Aorta (tissue), 5 donors: ENCODE measurements around the gene NPEPL1. TPM values are rescaled to one million over a fixed set of nuclear protein-coding genes. Genes with fewer than 3 reads are reported as not detected.

Source experiments
- ATAC-seq: fragments of 200-7000 bp; cut with Tn5 transposase; one replicate; pipeline ENCODE4 v1.9.1; 2022; ENCODE audit warnings: moderate library complexity; ENCODE audit not compliant: low FRiP score
- DNase-seq, 2 donors: peaks; one replicate each; pipeline ENCODE4 v3.0.0-alpha.2; 2020
- H3K27ac ChIP-seq, 2 donors: one replicate each; pipeline ENCODE4 v1.5.1; 2013; ENCODE audit warnings: low read length in 2 of 2, mild to moderate bottlenecking in 2 of 2, moderate library complexity in 2 of 2, control low read depth in 1 of 2, inconsistent platforms in 1 of 2, low read depth in 1 of 2
- H3K27me3 ChIP-seq, 2 donors: one replicate each; pipeline ENCODE4 v1.6.1; 2013; ENCODE audit warnings: control low read depth in 1 of 2, low read length in 1 of 2, mild to moderate bottlenecking in 1 of 2, moderate library complexity in 1 of 2; ENCODE audit not compliant: insufficient read depth in 2 of 2, control insufficient read depth in 1 of 2
- H3K36me3 ChIP-seq, 2 donors: one replicate each; pipeline ENCODE4 v1.6.1; 2013; ENCODE audit warnings: control low read depth in 1 of 2, low read length in 1 of 2, mild to moderate bottlenecking in 1 of 2; ENCODE audit not compliant: insufficient read depth in 2 of 2, control insufficient read depth in 1 of 2
- H3K4me1 ChIP-seq, 2 donors: one replicate each; pipeline ENCODE4 v1.6.1; 2013; ENCODE audit warnings: low read length in 2 of 2, control low read depth in 1 of 2, mild to moderate bottlenecking in 1 of 2, moderate library complexity in 1 of 2; ENCODE audit not compliant: insufficient read depth in 2 of 2, control insufficient read depth in 1 of 2
- H3K4me3 ChIP-seq, 2 donors: one replicate each; pipeline ENCODE4 v1.5.1; 2013; ENCODE audit warnings: low read length in 2 of 2, control low read depth in 1 of 2, mild to moderate bottlenecking in 1 of 2
- H3K9me3 ChIP-seq: one replicate; pipeline ENCODE4 v1.6.1; 2013; ENCODE audit warnings: mild to moderate bottlenecking, low read length; ENCODE audit not compliant: control insufficient read depth
- WGBS, 2 donors: extraction: QIAGEN DNeasy Blood & Tissue Kit; methylation state at CpG; one replicate each; pipeline ENCODE4 v1.1.7; 2013; 5-methylcytosine and 5-hydroxymethylcytosine counted together
- intact Hi-C, 2 donors: fragments of 100-400 bp; cut with DNase I; formaldehyde crosslinking; loops; one replicate each; pipeline versions ENCODE4 v1.14.2 to v1.15.0; 2022
- polyA plus RNA-seq, 2 donors: library from polyadenylated mRNA; stranded (reverse); fragments of 200-250 nt; gene quantifications; one replicate each; pipeline ENCODE4 v1.2.3, GENCODE V29; 2013
- total RNA-seq, 2 donors: library from RNA; stranded (reverse); fragmentation: NEBNext Ultra II Directional; extraction: Animal tissue kit (Norgen Biotek cat#: 25700); gene quantifications; one replicate each; pipeline ENCODE4 v1.2.1, GENCODE V29; 2021
- donor health status: healthy with polysubstance abuse.
- donor health status: Bipolar disorder and iron deficiency.
- donor health status: DM: no; HTN: no; CAD: no.
- donor health status: DM: no; HTN: no; CAD: no.
- donor health status: DM: yes; HTN: yes; CAD: no.

Gene NPEPL1
- total and polyA plus RNA-seq, 4 donors, result 14.7 to 92.8 (median 37.6) TPM

DNA sequence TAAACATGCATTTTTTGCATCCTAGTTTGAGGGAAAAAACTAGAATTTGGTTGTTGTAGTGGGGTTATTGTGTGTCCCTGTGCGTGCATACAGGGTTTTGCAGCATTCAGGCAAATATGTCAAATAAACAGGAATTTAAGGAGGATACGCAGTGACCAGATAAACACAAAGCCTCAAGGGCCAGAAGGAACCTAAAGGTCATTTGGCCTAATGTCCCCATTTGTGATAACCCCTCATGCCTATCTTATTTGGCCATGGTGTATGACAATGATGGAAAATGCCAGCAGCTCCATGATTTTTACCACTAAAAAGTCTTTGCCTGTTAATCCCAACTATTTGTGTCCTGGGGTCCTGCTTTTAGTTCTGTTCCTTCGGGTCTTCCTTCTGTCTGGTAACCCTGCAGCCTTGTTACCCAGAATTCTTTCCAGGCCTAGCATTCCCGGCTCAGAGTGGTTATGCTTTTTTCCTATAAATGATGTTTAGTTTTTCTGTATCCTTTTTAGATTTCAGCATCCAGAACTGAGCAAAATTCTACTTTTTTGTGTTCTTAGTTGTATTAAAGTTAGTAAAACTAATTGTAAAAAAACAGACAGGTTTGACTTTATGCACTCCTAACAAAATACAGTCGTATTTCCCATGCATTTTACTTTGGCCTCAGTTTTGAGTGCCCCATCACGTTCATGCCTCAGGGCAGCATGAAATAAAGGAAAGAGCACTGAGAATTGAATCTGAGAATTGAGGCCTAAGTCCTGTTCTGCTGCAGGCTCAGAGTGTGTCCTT lies 37.1 kb upstream of the NPEPL1 start:
- Histone ChIP-seq H3K27me3 (no peaks in the 10 kb centered on the region), H3K4me1 (peaks cover 3 to 4% of the 10 kb centered on the region in 2 donors), H3K36me3 (no peaks in the 10 kb centered on the region), H3K9me3 (no peaks in the 10 kb centered on the region), H3K4me3 (no peak overlapping the region), H3K27ac (no peak overlapping the region)
- intact Hi-C loops, result loop anchor here in 1 of 2 donors (5.0 to 10.0 kb wide), 4 partner anchors 37 to 351 kb away; partner anchors contain the start of genes APCDD1L, NPEPL1, RAB22A and VAPB
- ATAC-seq, result no peak
- no peak for DNase-seq
- WGBS, 2 donors, result 54 to 59% methylated on average over 6 of the region's 6 CpGs

GRCh38 chr20:58656831-58657230 lies 35.8 kb upstream of the NPEPL1 start:
- WGBS, 2 donors, result 29 to 36% methylated on average over 2 of the region's 2 CpGs
- Histone ChIP-seq H3K9me3 (no peaks in the 10 kb centered on the region), H3K27me3 (no peaks in the 10 kb centered on the region), H3K4me3 (no peak overlapping the region), H3K4me1 (peaks cover 3 to 4% of the 10 kb centered on the region in 2 donors), H3K36me3 (peaks cover 0 to 4% of the 10 kb centered on the region in 2 donors), H3K27ac (no peak overlapping the region)
- intact Hi-C loops, result loop anchor here in 1 of 2 donors (5.0 to 10.0 kb wide), 4 partner anchors 35 to 352 kb away; partner anchors contain the start of genes APCDD1L, NPEPL1, RAB22A and VAPB
- ATAC-seq (no peak), DNase-seq (no peak)

- H3K27ac ChIP-seq, result no peak overlapping the region
- ATAC-seq (no peak), DNase-seq (no peak)
- 43 to 47% methylated on average over 2 of the region's 2 CpGs for WGBS, 2 donors
- H3K9me3 ChIP-seq, result no peaks in the 10 kb centered on the region
- H3K4me1 ChIP-seq, result peaks cover 3 to 4% of the 10 kb centered on the region in 2 donors
- intact Hi-C loops, result loop anchor here in 1 of 2 donors (5.0 to 10.0 kb wide), 4 partner anchors 35 to 352 kb away; partner anchors contain the start of genes APCDD1L, NPEPL1, RAB22A and VAPB
- peaks cover 0 to 4% of the 10 kb centered on the region in 2 donors for H3K36me3 ChIP-seq
- H3K27me3 ChIP-seq, result no peaks in the 10 kb centered on the region
- H3K4me3 ChIP-seq, result no peak overlapping the region
Measured at GRCh38 chr20:58657262-58657661, 35.3 kb upstream of the NPEPL1 start.

GRCh38 chr20:58657986-58658385 lies 34.6 kb upstream of the NPEPL1 start:
- DNase-seq (no peak), ATAC-seq (no peak)
- peaks cover 0 to 4% of the 10 kb centered on the region in 2 donors for H3K36me3 ChIP-seq
- H3K9me3 ChIP-seq, result no peaks in the 10 kb centered on the region
- H3K4me1 ChIP-seq, result peaks cover 3 to 4% of the 10 kb centered on the region in 2 donors
- H3K27ac ChIP-seq, result no peak overlapping the region
- WGBS, 2 donors, result 57 to 58% methylated on average over 4 of the region's 4 CpGs
- H3K4me3 ChIP-seq, result no peak overlapping the region
- intact Hi-C loops, result loop anchor here in 1 of 2 donors (5.0 to 10.0 kb wide), 4 partner anchors 34 to 353 kb away; partner anchors contain the start of genes APCDD1L, NPEPL1, RAB22A and VAPB
- H3K27me3 ChIP-seq, result no peaks in the 10 kb centered on the region

DNA sequence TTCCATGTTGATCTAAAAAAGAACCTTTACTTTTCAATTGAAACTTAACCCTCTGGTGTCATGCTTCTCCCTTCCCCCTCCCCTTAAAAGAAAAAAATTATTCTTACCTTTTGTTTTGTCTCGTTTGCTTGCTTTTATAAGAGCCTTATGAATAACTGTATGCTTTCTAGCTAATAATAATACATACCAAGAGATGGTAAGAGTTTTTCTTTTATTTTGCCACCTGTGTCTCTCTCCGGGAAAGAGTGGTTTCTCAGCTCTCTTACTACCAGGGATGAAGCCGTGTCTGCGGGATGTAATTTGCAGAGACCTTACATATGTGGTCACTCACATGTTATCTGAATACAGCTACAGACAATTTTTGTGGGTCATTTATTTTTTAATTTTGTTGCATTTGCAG lies 33.8 kb upstream of the NPEPL1 start:
- Histone ChIP-seq H3K4me1 (peaks cover 3 to 4% of the 10 kb centered on the region in 2 donors), H3K27ac (no peak overlapping the region), H3K36me3 (peaks cover under 1 to 4% of the 10 kb centered on the region in 2 donors), H3K4me3 (no peak overlapping the region), H3K9me3 (no peaks in the 10 kb centered on the region), H3K27me3 (no peaks in the 10 kb centered on the region)
- WGBS, 2 donors, result 73% methylated on average over 4 of the region's 4 CpGs
- DNase-seq (no peak), ATAC-seq (no peak)
- intact Hi-C loops, result loop anchor here in 1 of 2 donors (5.0 to 10.0 kb wide), 4 partner anchors 34 to 354 kb away; partner anchors contain the start of genes APCDD1L, NPEPL1, RAB22A and VAPB

DNA sequence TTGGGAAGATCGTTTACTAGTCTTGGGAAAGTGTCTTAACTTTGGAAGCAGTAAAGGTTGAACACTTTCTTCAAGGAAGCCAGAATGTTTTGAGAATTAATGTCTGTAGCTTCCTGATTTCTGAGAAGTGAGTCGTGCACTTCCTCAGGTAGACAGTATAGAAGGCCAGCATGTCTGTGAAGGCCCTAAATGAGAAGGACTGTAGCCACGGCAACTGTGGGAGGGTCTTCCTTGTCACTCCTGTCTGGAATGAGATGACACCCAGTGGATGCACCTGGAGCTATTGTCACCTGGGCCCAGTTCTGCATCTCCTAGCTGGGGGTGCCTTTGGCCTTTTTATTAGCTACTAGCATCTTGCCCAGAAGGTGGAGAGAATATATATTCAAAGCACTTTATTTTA lies 32.8 kb upstream of the NPEPL1 start:
- Histone ChIP-seq H3K4me3 (no peak overlapping the region), H3K27ac (no peak overlapping the region), H3K27me3 (no peaks in the 10 kb centered on the region), H3K36me3 (peaks cover 1 to 4% of the 10 kb centered on the region in 2 donors), H3K4me1 (peaks cover 3 to 4% of the 10 kb centered on the region in 2 donors), H3K9me3 (no peaks in the 10 kb centered on the region)
- intact Hi-C loops, result loop anchor here in 1 of 2 donors (5.0 to 10.0 kb wide), 4 partner anchors 32 to 355 kb away; partner anchors contain the start of genes APCDD1L, NPEPL1, RAB22A and VAPB
- DNase-seq, result no peak
- no peak for ATAC-seq
- 59 to 68% methylated on average over 3 of the region's 3 CpGs for WGBS, 2 donors

DNA sequence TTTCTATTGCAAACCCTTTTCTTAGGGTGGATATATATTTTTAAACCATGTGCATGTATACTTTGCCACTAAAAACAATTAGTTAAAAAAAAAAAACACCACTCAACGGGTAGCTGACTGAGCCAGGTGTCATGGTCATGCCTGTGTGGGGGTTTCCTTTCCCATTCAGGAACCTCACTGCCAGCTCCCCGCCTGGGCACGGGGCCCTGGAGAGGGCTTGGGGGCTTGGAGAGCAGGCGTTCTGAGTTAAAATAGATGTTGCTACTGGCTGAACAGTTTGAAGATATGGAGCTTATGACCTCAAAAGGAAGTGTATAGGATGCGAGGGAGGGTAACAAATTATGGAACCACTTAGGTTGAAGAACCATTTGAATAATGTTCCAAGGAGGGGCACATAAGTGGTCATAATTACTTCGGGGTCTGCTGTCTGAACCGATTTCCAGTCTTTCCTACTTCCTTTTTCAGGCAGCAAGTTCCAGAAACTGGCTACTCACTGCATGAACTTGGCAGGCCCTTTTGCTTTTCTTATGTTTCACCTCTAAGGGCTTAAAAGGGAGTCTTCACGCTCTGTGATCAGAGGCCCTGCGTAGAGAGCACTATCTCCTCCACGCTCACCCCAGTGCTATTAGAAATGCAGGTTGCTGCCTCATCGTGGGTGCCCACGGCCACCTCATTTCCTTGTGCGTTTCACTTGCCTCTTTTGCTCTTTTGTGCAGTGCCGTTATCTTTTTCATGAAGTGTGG lies 31.6 kb upstream of the NPEPL1 start:
- ATAC-seq (no peak), DNase-seq (no peak)
- 66 to 72% methylated on average over 14 of the region's 14 CpGs for WGBS, 2 donors
- Histone ChIP-seq H3K4me3 (no peak overlapping the region), H3K27me3 (no peaks in the 10 kb centered on the region), H3K9me3 (no peaks in the 10 kb centered on the region), H3K36me3 (peaks cover 1 to 4% of the 10 kb centered on the region in 2 donors), H3K4me1 (peaks cover 2 to 3% of the 10 kb centered on the region in 2 donors), H3K27ac (no peak overlapping the region)
- intact Hi-C loops, result no loop called here

DNA sequence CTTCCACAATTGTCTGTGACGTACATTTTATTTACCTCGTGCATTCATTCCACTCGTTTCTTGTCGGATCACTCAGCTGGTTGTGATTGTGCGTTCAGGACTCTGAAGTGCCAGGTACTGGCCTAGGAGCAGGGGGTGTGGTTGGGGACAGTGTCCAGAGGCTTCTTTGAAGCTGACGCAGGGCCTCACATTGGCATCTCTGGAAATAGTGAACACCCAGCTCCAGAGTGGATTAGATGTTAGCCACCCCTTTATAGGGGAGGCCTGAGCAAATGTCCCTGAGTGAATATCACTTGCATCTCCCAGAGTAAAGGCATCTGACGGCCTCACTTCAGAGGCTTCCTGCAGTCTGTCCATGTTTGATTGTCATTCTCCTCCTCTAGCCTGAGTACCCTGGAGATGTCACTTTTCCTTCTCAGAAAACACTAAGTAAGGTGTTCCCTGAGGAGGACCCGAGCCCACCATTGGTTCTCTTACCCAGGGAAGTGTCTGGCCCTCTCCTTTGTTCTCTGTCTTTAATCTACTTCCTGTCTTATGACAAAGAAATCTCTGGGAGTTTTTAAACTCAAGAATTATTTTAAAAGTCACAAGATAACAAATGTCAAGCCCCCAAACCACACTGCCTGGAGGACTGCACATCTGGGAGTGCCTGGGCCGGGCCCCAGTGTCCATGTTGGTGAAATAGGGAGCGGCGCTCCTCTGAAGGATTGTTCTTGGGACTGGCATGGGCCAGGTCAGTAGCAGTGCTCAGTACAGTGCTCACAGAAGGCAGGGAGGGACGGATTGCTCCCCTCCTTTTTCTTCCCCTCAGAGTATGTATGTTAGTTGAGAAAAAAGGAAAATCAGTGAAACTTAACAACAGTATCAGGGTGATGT lies 30.8 kb upstream of the NPEPL1 start:
- WGBS, 2 donors, result 78 to 80% methylated on average over 12 of the region's 12 CpGs
- DNase-seq (no peak), ATAC-seq (no peak)
- Histone ChIP-seq H3K27me3 (no peaks in the 10 kb centered on the region), H3K9me3 (no peaks in the 10 kb centered on the region), H3K36me3 (peaks cover 1 to 4% of the 10 kb centered on the region in 2 donors), H3K4me3 (no peak overlapping the region), H3K4me1 (peaks cover 0 to under 1% of the 10 kb centered on the region in 2 donors), H3K27ac (no peak overlapping the region)
- intact Hi-C loops, result no loop called here
